NCI-H526 (cell line): Measurements from ENCODE around the gene PTPN23.
"Not testable (repeated sequence)": the region's sequence is repeated elsewhere in the genome, so short reads cannot be mapped to it uniquely, and the experiment has no call there.

Experiments
- DNase-seq, 2 experiments: peaks; one replicate each; lab custom pipeline; 2025; lab: John Stamatoyannopoulos, UW

Gene PTPN23, protein sequence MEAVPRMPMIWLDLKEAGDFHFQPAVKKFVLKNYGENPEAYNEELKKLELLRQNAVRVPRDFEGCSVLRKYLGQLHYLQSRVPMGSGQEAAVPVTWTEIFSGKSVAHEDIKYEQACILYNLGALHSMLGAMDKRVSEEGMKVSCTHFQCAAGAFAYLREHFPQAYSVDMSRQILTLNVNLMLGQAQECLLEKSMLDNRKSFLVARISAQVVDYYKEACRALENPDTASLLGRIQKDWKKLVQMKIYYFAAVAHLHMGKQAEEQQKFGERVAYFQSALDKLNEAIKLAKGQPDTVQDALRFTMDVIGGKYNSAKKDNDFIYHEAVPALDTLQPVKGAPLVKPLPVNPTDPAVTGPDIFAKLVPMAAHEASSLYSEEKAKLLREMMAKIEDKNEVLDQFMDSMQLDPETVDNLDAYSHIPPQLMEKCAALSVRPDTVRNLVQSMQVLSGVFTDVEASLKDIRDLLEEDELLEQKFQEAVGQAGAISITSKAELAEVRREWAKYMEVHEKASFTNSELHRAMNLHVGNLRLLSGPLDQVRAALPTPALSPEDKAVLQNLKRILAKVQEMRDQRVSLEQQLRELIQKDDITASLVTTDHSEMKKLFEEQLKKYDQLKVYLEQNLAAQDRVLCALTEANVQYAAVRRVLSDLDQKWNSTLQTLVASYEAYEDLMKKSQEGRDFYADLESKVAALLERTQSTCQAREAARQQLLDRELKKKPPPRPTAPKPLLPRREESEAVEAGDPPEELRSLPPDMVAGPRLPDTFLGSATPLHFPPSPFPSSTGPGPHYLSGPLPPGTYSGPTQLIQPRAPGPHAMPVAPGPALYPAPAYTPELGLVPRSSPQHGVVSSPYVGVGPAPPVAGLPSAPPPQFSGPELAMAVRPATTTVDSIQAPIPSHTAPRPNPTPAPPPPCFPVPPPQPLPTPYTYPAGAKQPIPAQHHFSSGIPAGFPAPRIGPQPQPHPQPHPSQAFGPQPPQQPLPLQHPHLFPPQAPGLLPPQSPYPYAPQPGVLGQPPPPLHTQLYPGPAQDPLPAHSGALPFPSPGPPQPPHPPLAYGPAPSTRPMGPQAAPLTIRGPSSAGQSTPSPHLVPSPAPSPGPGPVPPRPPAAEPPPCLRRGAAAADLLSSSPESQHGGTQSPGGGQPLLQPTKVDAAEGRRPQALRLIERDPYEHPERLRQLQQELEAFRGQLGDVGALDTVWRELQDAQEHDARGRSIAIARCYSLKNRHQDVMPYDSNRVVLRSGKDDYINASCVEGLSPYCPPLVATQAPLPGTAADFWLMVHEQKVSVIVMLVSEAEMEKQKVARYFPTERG (N-terminal part only)

DNA sequence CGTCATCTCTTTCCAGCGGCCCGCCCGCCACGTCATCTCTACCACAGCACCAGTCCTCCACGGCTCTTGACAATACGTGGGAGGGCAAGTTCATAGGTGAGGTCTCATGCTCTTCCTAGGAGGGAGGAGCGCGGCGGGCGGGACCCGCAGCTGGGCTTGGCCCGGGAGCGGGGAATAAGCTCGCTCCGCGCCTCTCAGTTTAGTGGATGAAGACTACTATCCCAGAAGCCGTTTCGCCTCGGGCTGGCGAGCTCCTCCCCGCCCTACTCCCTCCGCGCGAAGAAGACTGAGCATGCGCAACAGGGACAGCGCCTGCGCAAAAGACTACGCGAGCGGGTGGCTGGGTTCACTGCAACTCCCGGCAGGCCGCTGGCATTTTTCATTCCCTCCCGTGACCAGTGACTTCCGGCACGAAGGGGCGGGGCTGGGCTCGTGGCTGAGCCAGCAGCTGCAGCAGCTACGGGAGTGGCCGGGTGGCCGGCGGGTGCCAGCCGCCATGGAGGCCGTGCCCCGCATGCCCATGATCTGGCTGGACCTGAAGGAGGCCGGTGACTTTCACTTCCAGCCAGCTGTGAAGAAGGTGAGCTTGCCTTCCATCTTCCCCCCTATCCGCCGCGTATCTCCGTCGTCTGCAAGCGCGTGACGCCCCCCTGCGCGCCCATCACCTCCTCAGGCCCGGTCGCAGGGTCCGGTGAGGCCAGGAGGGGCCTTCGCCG lies at the start of gene PTPN23:
PTPN23 (plus strand) TSS at position 421 of the 716 bp plus-strand sequence; CDS start at position 497, 76 bp downstream.
- peak; percentile 96 to 99 for DNase-seq

DNA sequence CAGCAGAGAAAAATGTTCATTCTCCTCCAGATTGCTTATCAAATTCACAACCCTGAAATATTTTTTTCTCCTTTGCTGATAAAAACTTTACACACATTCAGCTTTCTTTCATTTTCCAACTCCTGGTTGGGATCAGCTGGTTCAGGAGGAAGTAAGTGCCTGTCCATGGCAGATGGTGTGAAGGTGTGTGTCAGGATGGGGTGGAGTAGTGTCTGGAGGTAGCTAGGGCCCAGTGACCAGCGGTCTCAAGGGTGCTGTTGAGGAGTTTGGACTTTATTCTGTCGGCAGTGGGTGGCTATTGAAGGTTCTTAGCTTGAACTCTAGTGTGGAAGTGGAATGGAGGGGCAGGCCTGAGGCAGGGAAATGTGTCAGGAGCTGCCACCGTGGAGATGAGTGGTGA lies 46.9 kb upstream of the PTPN23 start:
- DNase-seq: no peak

DNA sequence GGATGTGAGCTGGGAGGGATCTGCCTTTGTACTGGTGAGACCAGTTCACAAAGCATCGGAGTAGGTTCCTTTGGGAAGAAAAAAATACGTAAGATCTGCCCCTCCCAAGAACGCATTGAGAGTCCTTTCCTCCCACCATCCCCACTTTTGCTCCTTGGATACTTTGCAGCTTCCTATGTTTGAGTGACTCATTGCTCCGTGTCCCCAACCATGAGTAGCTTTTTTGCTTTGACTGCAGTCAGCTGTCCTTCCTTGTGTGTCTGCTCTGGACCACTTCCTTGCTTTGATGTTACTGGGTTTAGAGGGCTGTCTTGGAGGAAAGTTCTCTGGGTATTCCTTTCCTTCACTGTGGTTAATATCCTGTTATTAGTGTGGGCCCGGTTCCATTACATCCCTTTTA lies 43.2 kb upstream of the PTPN23 start:
- no peak for DNase-seq

DNA sequence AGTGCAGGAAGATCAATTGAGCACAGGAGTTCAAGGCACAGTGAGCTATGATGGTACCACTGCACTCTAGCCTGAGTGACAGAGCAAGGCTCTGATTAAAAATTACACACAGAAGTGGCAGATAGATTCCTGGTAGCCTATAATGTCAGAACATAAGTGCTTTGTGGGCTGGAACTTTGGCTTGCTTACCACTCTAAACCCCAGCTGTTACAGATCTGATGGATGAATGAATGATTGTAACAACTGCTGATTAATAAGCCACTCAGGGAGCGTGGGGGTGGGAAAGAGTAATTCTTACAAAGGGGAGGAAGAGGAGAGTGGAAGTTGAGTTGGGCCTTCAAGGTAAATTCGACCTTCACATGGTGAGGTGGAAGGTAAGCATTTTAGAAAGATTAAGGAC lies 40.9 kb upstream of the PTPN23 start:
- no peak for DNase-seq

DNA sequence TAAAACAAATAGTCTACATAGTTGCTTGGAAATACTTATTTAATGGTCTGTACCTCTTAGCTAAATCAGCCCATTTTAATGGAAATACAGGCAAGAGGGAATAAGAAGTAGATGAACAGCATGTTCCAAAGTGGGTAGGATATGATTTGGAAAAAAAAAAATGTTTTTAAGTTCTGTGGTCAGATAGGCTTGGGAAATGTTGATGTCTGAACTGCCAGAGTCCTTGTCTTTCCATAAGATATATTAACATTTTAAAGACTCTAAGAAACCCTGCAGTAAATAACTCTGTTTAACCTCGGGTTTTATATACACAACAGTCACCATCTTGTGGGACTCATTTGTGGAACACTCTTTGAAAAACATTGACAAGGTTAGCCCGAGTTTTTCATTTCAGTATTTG lies 40.0 kb upstream of the PTPN23 start:
- DNase-seq: no peak

DNA sequence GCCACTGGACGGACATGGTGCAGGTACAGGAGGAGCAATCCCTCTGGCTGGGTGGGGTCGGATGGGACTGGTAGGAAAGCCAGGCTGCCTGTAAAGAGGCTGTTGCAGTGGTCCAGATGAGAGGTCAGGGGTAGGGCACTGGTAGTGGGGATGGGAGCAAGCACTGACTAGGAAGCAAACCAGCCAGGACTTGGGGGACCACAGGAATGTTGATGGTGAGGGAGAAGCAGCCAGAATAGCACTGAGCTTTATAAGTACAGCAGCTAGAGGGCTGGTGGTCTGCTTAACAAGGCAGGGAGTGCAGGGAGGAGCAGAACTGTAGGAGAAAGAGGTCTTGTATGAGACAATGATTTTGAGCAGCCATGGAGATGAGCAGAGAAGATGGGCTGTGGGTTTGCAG lies 38.7 kb upstream of the PTPN23 start:
- no peak for DNase-seq

DNA sequence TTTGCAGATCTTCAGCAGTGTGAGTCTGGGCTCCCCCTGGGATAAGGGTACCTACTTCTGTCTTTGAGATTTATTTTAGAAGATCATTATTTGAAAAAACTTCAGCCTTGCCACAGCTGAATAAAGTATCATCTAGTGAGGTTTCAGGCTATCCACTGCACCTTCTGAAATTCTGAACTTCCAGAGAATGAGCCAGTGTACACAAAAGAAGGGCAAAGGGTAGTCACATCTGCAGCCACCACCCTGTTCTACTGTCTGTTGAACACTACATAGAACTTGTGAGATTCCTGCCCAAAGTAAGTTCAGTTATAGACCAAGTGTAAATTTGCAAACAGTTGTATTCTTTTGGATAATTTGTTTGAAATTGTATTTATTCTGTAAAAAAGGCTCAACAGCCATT lies 38.0 kb upstream of the PTPN23 start:
- DNase-seq: no peak

DNA sequence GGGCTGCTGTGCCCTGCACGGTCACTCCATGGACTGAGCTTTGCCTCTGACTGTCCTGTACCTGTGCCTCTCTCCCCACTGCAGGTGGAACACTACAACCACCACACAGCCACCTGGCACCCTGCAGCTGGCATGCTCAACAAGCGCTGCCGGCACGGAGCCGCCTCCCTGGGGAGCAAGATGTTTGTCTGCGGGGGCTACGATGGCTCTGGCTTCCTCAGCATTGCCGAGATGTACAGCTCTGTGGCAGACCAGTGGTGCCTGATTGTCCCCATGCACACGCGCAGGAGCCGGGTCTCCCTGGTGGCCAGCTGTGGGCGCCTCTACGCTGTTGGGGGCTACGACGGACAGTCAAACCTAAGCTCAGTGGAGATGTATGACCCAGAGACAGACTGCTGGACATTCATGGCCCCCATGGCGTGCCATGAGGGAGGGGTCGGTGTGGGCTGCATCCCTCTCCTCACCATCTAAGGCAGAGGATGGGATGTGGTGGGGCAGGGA lies 37.3 kb upstream of the PTPN23 start:
- DNase-seq: no peak

DNA sequence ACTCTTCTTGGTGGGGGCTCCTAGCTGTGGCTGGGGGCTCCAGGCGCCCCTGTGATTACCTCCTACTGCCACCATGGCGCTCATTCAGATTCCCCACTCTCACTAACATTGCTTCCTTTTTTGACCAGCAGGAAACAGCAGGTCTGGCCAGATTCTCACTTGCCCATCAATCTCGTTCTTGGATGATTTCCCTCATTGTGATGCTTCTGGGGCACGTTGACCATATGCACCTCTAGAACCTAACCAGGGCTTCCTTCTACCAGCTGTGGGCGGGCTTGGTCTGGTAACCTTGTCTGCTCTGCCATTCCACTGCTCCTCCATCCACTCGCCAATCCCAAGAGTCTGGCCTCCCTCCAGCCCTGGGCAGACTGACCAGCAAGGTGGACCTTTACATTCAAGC lies 35.9 kb upstream of the PTPN23 start:
- DNase-seq: no peak

DNA sequence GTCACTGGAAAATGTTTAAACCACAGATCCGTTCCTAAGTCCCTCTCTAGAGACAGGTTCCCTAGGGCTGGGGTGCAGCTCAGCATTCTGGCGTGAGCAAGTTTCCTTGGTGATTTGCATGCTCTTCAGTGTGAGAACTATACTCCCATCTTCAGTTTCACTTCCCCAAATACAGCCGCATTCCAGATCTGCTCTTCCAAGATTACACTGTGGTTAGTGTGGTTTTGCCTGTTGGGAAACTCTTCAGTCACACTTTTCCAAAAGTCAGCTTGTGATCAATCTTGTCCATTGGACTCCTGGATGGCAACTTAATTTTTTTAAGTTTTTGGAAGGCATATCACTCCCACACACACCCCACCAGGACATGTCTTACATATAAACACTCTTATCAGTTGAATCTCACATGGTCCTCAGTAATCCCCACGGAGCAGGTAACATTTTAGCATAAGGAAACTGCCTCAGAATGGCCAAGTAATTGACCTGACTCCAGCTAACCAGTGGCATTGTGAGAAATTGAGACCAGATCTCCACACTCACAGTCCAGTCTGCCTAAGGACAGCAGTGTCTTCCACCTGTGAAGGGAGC lies 33.5 kb upstream of the PTPN23 start:
- DNase-seq: no peak

DNA sequence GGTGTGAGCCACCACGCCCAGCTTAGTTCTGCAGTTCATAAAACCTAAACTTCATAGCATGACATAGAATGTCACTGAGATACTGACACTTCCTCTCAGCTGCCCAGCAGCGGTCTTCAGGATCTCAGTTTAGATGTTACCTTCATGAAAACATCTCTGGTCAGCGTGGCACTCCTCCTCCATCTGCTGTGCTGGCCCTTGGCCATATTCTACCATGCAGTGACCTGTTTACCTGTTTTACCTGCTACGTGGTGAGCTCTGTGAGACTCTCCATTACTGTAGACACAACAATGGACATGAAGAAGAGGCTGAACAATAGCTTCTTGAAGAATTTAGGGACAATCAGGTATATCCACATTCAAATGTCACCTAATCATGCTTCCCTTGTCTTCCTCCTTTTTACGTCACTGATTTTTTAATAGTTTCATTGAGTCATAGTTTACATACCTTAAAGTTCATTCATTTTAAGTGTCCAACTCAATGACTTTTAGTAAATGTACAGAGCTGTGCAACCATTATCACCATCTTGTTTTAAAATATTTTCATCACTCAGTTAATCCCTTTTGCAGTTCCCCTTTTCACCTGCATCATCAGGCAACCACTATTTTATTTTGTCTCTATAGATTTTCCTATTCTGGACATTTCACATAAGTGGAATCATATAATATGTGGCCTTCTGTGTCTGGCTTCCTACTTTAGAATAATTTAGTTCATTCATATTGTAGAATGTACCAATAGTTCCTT lies 32.2 kb upstream of the PTPN23 start:
- DNase-seq: no peak

DNA sequence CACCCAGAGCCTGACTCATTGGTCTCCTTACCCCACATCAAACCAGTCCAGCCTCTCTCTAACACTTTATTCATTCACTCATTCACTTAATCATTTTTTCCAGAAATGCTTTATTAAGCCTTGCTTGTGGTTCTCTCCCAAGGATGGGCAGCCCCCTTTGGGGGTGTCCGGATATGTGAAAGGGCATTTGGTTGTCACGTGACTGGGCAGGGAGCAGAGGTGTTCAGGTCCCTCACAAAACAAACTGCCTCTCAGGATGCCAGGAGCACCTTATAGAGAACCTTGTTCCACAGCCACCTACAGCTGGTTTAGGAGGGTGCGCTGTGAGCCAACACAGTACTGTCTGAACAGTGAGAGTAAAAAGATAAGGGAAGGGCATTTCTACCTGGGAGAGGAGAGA lies 25.8 kb upstream of the PTPN23 start:
- no peak for DNase-seq

DNA sequence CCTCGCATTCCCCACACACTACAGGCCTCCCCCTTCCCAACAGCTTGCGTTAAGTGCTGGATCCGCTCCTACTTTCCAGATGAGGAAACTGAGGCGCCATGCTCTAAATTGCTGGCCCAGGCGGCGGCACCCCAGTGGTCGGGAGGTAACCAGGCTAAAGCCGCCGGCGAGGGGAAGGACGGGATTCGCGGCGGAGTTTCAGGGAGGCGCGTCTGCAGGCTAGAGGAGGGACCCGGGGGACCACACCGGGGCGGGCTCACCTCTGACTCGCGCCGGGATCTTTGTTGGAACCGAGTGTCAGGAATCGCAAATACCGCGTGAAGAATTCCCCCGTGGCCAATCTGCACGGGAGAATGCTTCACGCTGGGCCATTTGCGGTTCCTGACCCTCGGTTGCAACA lies 24.6 kb upstream of the PTPN23 start:
- no peak for DNase-seq

DNA sequence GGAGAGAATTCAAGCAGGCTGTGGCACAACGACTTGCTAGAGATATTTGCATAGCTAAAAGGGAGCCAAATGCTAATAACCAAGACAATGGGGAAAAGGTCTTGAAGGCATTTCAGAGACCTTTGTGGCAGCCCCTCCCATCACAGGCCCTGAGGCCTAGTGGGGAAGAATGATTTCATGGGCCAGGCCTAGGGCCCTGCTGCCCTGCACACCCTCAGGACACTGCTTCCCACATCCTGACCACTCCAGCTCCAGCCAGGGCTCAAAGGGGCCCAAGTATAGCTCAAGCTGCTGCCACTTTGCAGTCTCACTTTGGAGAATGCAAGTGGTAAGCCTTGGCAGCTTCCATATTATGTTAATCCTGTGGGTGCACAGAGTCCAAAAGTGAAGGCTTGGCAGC lies 21.5 kb upstream of the PTPN23 start:
- DNase-seq: no peak

DNA sequence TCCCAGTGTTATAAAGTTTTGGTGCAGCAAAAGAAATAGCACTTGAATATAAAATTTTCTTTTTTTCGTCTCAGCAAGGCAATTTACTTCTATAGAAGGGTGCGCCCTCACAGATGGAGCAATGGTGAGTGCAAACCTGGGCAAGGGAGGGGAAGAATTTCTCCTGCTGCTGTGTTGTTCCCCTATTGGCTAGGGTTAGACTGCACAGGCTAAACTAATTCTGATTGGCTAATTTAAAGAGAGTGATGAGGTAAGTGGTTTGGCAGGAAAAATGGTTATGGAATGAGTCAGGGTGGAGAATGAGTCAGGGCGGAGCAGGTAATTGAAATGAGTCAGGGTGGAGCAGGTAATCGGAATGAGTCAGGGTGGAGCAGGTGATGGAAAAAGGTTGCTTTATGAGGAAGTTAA lies 20.7 kb upstream of the PTPN23 start:
- DNase-seq: not testable (repeated sequence)

DNA sequence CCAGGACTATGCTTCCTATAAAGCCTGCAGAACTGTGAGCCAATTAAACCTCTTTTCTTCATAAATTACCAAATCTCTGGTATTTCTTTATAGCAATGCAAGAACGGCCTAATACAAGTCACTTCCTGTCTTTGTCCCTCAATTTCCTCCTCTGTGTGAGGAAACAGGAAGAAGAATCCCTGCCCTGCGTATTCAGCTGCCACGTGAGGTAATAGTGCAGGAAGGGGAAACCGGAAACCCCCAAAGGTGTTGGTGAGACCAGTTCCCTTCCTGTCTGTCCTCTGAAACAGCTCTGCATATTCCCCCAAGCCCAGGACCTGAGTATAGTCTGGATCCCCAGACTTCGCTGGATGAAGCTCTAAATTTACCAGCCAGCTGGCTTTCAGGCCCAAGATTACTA lies 18.1 kb upstream of the PTPN23 start:
- DNase-seq: no peak

DNA sequence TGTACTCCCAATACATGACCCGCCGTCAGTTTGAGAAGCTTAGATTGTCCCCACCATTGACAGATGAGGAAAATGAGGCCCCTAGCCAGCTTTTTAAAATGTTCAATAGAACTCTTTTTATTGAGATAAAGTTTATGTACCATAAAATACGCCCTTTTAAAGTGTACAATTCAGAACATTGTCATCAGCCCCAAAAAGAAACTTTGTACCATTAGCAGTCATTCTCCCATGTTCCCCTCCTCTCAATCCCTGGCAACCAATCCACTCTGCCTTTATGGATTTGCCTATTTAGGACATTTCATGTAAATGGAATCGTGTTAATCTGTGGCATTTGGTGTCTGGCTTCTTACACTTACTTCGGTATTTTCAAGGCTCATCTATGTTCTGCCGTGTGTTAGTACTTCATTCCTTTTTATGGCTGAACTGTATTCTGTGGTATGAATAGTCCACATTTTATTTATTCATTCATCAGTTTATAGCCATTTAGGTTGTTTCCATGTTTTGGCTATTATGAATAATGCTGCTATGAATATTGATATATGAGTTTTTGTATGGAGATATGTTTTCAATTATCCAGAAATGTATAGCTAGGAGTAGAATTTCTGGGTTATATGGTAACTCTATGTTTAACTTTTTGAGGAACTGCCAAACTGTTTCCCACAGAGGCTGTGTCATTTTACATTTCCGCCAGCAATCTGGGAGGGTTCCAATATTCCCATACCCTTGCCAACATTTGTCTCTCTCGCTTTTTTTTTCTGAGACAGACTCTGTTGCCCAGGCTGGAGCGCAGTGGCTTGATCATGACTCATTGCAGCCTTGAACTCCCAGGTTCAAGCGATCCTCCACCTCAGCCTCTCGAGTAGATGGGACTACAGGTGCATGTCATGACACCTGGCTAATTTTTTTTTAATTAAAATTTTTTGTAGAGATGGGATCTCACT lies 15.3 kb upstream of the PTPN23 start:
- DNase-seq: no peak

DNA sequence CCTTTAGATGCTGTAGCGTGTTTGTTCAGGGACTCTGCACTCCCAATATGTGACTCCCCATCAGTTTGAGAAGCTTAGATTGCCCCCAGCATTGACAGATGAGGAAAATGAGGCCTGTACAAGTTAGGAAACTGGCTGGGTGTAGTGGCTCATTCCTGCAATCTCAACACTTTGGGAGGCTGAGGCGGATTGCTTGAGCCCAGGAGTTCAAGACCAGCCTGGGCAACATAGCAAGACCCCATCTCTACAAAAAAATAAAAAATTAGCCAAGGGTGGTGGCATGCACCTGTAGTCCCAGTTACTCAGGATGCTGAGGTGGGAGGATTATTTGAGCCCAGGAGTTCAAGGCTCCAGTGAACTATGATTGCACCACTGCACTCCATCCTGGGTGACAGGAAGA lies 14.0 kb upstream of the PTPN23 start:
- DNase-seq: no peak

DNA sequence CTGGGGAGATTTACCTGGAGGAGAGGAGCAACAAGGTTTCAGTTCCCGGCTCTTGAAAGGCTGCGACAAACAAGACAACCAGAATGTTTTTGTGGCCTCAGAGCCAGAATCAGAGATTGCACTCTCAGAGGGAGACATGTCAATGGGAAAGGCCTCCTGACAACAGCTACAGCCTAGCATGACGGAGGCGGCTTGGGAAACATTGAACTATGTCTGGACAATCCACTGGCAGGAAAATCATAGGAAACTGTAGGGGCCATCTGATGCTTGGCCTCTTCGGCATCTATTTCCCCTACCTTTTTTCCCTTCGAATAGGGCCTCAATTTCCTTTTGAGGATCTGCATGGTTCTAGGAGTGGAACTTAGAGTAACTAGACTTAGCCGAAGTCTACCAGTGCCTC lies 13.2 kb upstream of the PTPN23 start:
- DNase-seq: no peak
